Activated T-cell treated with anti-CD3 and anti-CD28 coated beads, Interleukin-2, amount 50 U/mL, for 48 hours (primary cell): Measurements from ENCODE around the gene ARHGDIB.
A peak's percentile ranks its signal among the peaks of the same experiment; 100 is the strongest.

Source experiments
- DNase-seq, 2 experiments: peaks; one replicate each; pipeline ENCODE4 v3.0.0-alpha.2; 2020

ARHGDIB gene

GRCh38 chr12:14924541-14924940, 36.9 kb downstream of the ARHGDIB start:
- no peak for DNase-seq

- DNase-seq: no peak
Measured at GRCh38 chr12:14923944-14924343, 37.5 kb downstream of the ARHGDIB start.

GRCh38 chr12:14921218-14921617, 40.2 kb downstream of the ARHGDIB start:
- DNase-seq: no peak

GRCh38 chr12:14920475-14921126, 40.8 kb downstream of the ARHGDIB start:
- DNase-seq: no peak

GRCh38 chr12:14919455-14919854, 41.9 kb downstream of the ARHGDIB start:
- no peak for DNase-seq

GRCh38 chr12:14915736-14916135, 45.7 kb downstream of the ARHGDIB start:
- no peak for DNase-seq

- no peak for DNase-seq
Measured at GRCh38 chr12:14913381-14913781, 48.0 kb downstream of the ARHGDIB start.

- DNase-seq: no peak
Measured at GRCh38 chr12:14911131-14911530, 50.3 kb downstream of the ARHGDIB start.

GRCh38 chr12:14910090-14910915, 51.1 kb downstream of the ARHGDIB start:
- peak; percentile 61 to 70 for DNase-seq

GRCh38 chr12:14907953-14908352, 53.4 kb downstream of the ARHGDIB start:
- no peak for DNase-seq

- no peak for DNase-seq
Measured at GRCh38 chr12:14906114-14906513, 55.3 kb downstream of the ARHGDIB start.

- DNase-seq: no peak
Measured at GRCh38 chr12:14905269-14906004, 56.0 kb downstream of the ARHGDIB start.

GRCh38 chr12:14904854-14905253, 56.5 kb downstream of the ARHGDIB start:
- no peak for DNase-seq

- DNase-seq: no peak
Measured at GRCh38 chr12:14903386-14904098, 57.9 kb downstream of the ARHGDIB start.

- DNase-seq: no peak
Measured at GRCh38 chr12:14902465-14902864, 58.9 kb downstream of the ARHGDIB start.

GRCh38 chr12:14901228-14901562, 60.2 kb downstream of the ARHGDIB start:
- DNase-seq: no peak

- DNase-seq: no peak
Measured at GRCh38 chr12:14900521-14901227, 60.7 kb downstream of the ARHGDIB start.

- DNase-seq: no peak
Measured at GRCh38 chr12:14896521-14897169, 64.8 kb downstream of the ARHGDIB start.

GRCh38 chr12:14893506-14894250, 67.7 kb downstream of the ARHGDIB start:
- DNase-seq: no peak

GRCh38 chr12:14892726-14893505, 68.5 kb downstream of the ARHGDIB start:
- no peak for DNase-seq
